PC-9 (cell line): ENCODE measurements around the gene METTL3.

Source experiments
- EZH2 ChIP-seq: fragments of 200-600 bp; sonication (generic); IDR thresholded peaks from 2 replicates; pipeline ENCODE4 v1.8.0; 2017; ENCODE audit warnings: antibody characterized with exemption, low read depth
- TF ChIP-seq, protein P1 (sequence below): fragments of 200-600 bp; sonication (generic); conservative IDR thresholded peaks from 2 replicates; pipeline ENCODE4 v1.6.1; 2017; ENCODE audit warnings: mixed run types, antibody characterized with exemption, mild to moderate bottlenecking, moderate library complexity

DNA sequence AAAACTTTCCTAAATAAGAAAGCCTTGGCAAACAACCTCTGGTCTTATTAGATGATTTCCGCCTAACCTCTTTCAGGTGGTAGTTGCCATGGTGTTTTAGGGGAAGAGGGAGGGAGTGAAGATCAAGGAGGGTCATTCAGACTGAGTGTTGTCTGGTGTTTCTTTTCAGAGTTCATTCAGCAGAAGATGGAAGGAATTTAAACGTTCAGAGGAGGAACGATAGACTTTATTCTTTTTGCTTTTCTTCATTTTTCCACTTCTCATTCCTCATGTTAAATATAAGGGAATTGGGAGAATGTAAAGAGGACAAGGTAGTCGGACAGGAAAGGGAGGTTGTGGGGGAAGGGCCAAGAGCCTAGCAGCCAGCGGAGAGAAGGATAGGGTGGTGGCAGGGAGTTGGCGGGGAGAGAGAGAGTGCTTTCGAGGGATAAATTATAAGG, 32.4 kb upstream of the METTL3 start:
- TF ChIP-seq, protein P1, sequence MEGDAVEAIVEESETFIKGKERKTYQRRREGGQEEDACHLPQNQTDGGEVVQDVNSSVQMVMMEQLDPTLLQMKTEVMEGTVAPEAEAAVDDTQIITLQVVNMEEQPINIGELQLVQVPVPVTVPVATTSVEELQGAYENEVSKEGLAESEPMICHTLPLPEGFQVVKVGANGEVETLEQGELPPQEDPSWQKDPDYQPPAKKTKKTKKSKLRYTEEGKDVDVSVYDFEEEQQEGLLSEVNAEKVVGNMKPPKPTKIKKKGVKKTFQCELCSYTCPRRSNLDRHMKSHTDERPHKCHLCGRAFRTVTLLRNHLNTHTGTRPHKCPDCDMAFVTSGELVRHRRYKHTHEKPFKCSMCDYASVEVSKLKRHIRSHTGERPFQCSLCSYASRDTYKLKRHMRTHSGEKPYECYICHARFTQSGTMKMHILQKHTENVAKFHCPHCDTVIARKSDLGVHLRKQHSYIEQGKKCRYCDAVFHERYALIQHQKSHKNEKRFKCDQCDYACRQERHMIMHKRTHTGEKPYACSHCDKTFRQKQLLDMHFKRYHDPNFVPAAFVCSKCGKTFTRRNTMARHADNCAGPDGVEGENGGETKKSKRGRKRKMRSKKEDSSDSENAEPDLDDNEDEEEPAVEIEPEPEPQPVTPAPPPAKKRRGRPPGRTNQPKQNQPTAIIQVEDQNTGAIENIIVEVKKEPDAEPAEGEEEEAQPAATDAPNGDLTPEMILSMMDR = no peak
- no peak for TF ChIP-seq EZH2
